IPS-NIHi11 (cell line): Measurements from ENCODE around the gene MMS19.
A peak's percentile ranks its signal among the peaks of the same experiment; 100 is the strongest.
"Not testable (repeated sequence)": the region's sequence is repeated elsewhere in the genome, so short reads cannot be mapped to it uniquely, and the experiment has no call there.

Experiments
- DNase-seq: peaks from one replicate; pipeline ENCODE4 v3.0.0; 2012; ENCODE audit warnings: mixed read lengths, low spot score

Gene MMS19

GRCh38 chr10:97500297-97500575, 2.0 kb upstream of the MMS19 start:
- no peak for DNase-seq

GRCh38 chr10:97499561-97500296, 1.5 kb upstream of the MMS19 start:
- no peak for DNase-seq

- peak; percentile 100 for DNase-seq
Observed at GRCh38 chr10:97498841-97499560, 779 bp upstream of the MMS19 start, which contains the start of gene UBTD1. UBTD1 (plus strand) TSS chr10:97498924; CDS start chr10:97499204, 280 bp downstream.

- peak; percentile 82 for DNase-seq
Observed at GRCh38 chr10:97497572-97498075, 598 bp downstream of the MMS19 start.

GRCh38 chr10:97494863-97495506, 3.2 kb downstream of the MMS19 start:
- DNase-seq, result peak; percentile 50

- DNase-seq, result no peak
Observed at GRCh38 chr10:97494151-97494550, 4.1 kb downstream of the MMS19 start.

- DNase-seq, result no peak
Observed at GRCh38 chr10:97490592-97490991, 7.6 kb downstream of the MMS19 start.

GRCh38 chr10:97485647-97486281, 12.5 kb downstream of the MMS19 start:
- no peak for DNase-seq

GRCh38 chr10:97483921-97484320, 14.3 kb downstream of the MMS19 start:
- no peak for DNase-seq

GRCh38 chr10:97483506-97483905, 14.7 kb downstream of the MMS19 start:
- DNase-seq, result no peak

GRCh38 chr10:97482381-97482780, 15.8 kb downstream of the MMS19 start:
- no peak for DNase-seq

- no peak for DNase-seq
Observed at GRCh38 chr10:97481071-97481470, 17.2 kb downstream of the MMS19 start.

GRCh38 chr10:97479939-97480338, 18.3 kb downstream of the MMS19 start:
- DNase-seq, result peak; percentile 80

GRCh38 chr10:97479410-97479809, 18.8 kb downstream of the MMS19 start:
- DNase-seq, result not testable (repeated sequence)

- no peak for DNase-seq
Observed at GRCh38 chr10:97475936-97476594, 22.2 kb downstream of the MMS19 start.

GRCh38 chr10:97474918-97475317, 23.3 kb downstream of the MMS19 start:
- no peak for DNase-seq

GRCh38 chr10:97468781-97469180, 29.4 kb downstream of the MMS19 start:
- DNase-seq, result not testable (repeated sequence)

- no peak for DNase-seq
Observed at GRCh38 chr10:97468162-97468561, 30.1 kb downstream of the MMS19 start.

GRCh38 chr10:97466755-97467154, 31.5 kb downstream of the MMS19 start:
- DNase-seq, result no peak

GRCh38 chr10:97465982-97466381, 32.2 kb downstream of the MMS19 start:
- no peak for DNase-seq

- no peak for DNase-seq
Observed at GRCh38 chr10:97464226-97464625, 34.0 kb downstream of the MMS19 start.
